SJCRH30 (cell line): ENCODE measurements around the gene SEC14L6. TPM values are rescaled to one million over a fixed set of nuclear protein-coding genes. Genes with fewer than 3 reads are reported as not detected.
"Not testable (repeated sequence)": the region's sequence is repeated elsewhere in the genome, so short reads cannot be mapped to it uniquely, and the experiment has no call there.

Experiments used
- DNase-seq, 2 experiments: peaks; one replicate each; pipeline ENCODE4 v3.0.0-alpha.2; 2015 to 2020
- H3K27ac ChIP-seq: fragments of 250-450 bp; sonication (Bioruptor Pico); 2 replicates; pipeline ENCODE4 v1.5.1; 2020; ENCODE audit warnings: mild to moderate bottlenecking, moderate library complexity
- H3K27me3 ChIP-seq: fragments of 250-450 bp; sonication (Bioruptor Pico); 2 replicates; pipeline ENCODE4 v1.5.1; 2020; ENCODE audit warnings: mild to moderate bottlenecking, moderate library complexity
- H3K36me3 ChIP-seq: fragments of 250-450 bp; sonication (Bioruptor Pico); 2 replicates; pipeline ENCODE4 v1.5.1; 2020; ENCODE audit warnings: mild to moderate bottlenecking, moderate library complexity
- H3K4me1 ChIP-seq: fragments of 250-450 bp; sonication (Bioruptor Pico); 2 replicates; pipeline ENCODE4 v1.5.1; 2020; ENCODE audit warnings: mild to moderate bottlenecking, moderate library complexity
- H3K4me3 ChIP-seq: fragments of 250-450 bp; sonication (Bioruptor Pico); 2 replicates; pipeline ENCODE4 v1.5.1; 2020; ENCODE audit warnings: mild to moderate bottlenecking, moderate library complexity
- H3K9me3 ChIP-seq: fragments of 250-450 bp; sonication (Bioruptor Pico); replicated peaks from 2 replicates; pipeline ENCODE4 v1.5.1; 2020; ENCODE audit warnings: mild to moderate bottlenecking, moderate library complexity
- total RNA-seq: library from RNA; depleted of rRNA; stranded (reverse); fragments of >200 nt; shearing (Covaris generic); gene quantifications from 2 replicates; pipeline ENCODE4 v1.2.3, GENCODE V29; 2014; rRNA removed

The SEC14L6 gene
- total RNA-seq, result not detected in 2 replicates

DNA sequence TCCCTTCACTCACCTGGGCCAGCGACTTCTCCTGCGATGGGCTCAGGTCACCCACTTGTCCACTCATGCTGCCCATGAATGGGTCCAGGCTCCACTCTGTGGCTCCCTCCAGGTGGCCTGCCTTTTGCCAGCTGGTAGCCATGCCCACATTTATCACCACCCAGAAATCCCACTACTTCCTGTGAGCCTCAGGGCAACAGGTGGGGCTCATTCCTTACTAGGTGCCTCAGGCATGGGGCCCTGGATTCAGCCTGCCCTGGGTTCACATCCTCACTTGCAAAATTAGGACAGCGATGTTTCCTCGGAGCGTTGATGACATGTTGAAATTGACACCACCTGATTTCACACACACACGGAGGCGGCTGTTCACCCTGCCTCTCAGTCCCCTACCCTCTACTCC lies at the start of gene SEC14L6:
SEC14L6 (minus strand) TSS at position 126 of the 400 bp plus-strand sequence; CDS start at position 67, 59 bp downstream.
- Histone ChIP-seq H3K36me3 (no peaks in the 10 kb centered on the region), H3K27ac (no peak within 1 kb of the TSS), H3K4me1 (no peaks in the 10 kb centered on the region), H3K9me3 (no peaks in the 10 kb centered on the region), H3K27me3 (no peaks in the 10 kb centered on the region), H3K4me3 (no peak within 1 kb of the TSS)
- peak in 1 of 2 experiments; percentile 9 for DNase-seq

DNA sequence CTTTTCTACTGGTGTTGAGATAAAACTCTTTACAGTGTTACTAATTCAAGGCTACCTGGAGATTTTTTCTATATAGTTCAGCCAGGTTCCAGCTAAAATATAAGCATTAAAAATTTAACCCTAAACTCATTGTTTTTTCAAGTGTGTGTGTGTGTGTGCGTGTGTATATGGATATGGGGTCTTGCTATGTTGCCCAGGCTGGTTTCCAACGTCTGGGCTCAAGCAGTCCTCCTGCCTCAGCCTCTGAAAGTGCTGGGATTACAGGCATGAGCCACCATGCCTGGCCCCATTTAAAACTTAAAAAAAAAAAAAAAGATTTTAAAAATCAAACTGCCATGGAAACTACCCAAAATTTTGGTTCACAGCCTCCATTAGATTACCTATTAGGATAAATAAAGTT lies 49.7 kb upstream of the SEC14L6 start:
- no peak overlapping the region for H3K27ac ChIP-seq
- H3K4me3 ChIP-seq, result no peak overlapping the region
- no peaks in the 10 kb centered on the region for H3K36me3 ChIP-seq
- no peak for DNase-seq
- no peaks in the 10 kb centered on the region for H3K27me3 ChIP-seq
- no peaks in the 10 kb centered on the region for H3K4me1 ChIP-seq
- H3K9me3 ChIP-seq, result no peaks in the 10 kb centered on the region

- H3K4me3 ChIP-seq, H3K36me3 ChIP-seq, H3K27ac ChIP-seq, H3K27me3 ChIP-seq, DNase-seq, H3K9me3 ChIP-seq, H3K4me1 ChIP-seq: not testable (repeated sequence)
Observed at GRCh38 chr22:30592360-30592713, 45.8 kb upstream of the SEC14L6 start.

DNA sequence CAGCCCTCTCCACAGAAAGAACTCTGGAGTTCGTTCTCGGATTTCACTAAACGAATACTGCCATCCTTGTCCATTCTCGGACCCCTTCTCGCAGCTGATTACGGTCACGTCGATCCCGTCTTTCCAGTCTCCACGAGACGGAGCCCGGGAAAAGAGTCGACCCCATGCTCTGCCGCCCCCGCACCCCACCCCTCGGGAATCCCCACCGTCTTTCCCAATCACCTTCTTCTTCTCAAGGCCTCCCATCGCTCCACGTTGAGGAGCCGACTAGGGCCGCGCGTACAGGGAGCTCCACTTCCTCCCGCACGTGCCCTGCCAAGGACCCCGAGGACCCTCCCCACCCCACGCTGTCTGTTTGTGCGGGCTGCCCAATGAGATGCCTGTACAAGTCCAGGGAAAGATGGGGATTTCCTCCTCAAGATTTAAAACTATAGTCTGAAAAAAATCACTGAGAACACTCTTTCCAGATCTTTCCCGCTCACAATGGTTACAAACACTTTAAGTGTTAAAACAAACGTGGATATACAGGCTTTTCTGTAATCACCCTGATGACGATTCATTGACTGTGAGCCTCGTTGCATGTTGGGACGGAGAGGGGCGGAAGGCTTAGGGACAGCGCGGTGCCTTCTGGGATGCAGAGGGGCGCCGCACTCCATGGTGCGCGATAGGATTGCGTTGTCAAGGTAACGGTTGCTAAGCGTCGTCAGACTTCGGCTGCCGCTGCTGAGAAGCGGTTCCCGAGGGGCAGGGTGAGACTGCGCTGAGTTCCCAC lies 45.2 kb upstream of the SEC14L6 start, which contains the start of gene PES1:
PES1 (minus strand) TSS at position 323 of the 772 bp plus-strand sequence; CDS start at position 246, 77 bp downstream.
- Histone ChIP-seq H3K27me3 (no peaks in the 10 kb centered on the region), H3K9me3 (no peaks in the 10 kb centered on the region), H3K36me3 (peaks cover 11% of the 10 kb centered on the region), H3K4me1 (peaks cover 4% of the 10 kb centered on the region; the same call in 1 of the 2 replicates), H3K4me3 (peak within 1 kb of the TSS; percentile 74), H3K27ac (peak within 1 kb of the TSS; percentile 96)
- DNase-seq, result peak; percentile 96 to 98

- H3K27ac ChIP-seq, result peak overlapping the region; percentile 96
- DNase-seq, result peak in 1 of 2 experiments; percentile 5
- H3K9me3 ChIP-seq, result no peaks in the 10 kb centered on the region
- H3K4me3 ChIP-seq, result peak overlapping the region; percentile 74
- peaks cover 17% of the 10 kb centered on the region for H3K36me3 ChIP-seq
- H3K27me3 ChIP-seq, result no peaks in the 10 kb centered on the region
- peaks cover 4% of the 10 kb centered on the region; the same call in 1 of the 2 replicates for H3K4me1 ChIP-seq
Observed at GRCh38 chr22:30591191-30591587, 44.6 kb upstream of the SEC14L6 start.

DNA sequence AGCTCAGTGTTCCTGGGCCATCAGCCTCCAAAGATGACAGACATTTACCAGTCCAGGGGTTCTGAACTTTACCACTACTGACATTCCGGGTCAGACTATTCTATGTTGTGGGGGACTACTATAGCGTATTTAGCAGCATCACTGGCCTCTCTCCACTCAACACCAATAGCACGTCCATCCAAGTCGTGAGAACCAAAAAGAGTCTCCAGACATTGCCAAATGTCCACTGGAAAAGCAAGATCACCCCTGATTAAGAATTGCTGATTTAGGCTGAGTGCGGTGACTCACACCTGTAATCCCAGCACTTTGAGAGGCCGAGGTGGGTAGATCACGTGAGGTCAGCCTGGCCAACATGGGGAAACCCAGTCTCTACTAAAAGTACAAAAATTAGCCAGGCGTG lies 39.9 kb upstream of the SEC14L6 start:
- DNase-seq, result no peak
- peaks cover 4% of the 10 kb centered on the region; the same call in 1 of the 2 replicates for H3K4me1 ChIP-seq
- H3K4me3 ChIP-seq, result no peak overlapping the region
- H3K9me3 ChIP-seq, result no peaks in the 10 kb centered on the region
- H3K27ac ChIP-seq, result no peak overlapping the region
- H3K36me3 ChIP-seq, result peaks cover 21% of the 10 kb centered on the region
- H3K27me3 ChIP-seq, result no peaks in the 10 kb centered on the region

DNA sequence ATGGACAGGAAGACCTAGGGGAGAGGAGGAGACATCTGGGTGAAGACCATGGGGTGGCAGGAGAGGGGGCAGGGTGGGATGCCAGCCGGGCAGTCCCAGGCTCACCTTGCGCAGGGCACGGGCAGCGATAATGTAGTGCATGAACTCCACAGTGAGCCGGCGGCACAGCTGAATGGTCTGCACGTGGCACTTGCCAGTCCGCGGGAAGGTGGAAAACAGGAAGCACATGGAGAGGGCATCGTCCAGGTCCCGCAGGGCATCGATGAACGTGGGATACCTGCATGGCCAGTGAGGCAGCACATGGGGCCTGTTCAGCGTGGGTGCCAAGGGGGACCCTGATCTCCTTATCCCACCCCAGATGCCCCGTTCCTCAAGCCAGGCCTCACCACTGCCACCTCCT lies 37.9 kb upstream of the SEC14L6 start:
- no peak overlapping the region for H3K27ac ChIP-seq
- H3K27me3 ChIP-seq, result no peaks in the 10 kb centered on the region
- no peaks in the 10 kb centered on the region for H3K9me3 ChIP-seq
- H3K4me3 ChIP-seq, result no peak overlapping the region
- no peaks in the 10 kb centered on the region for H3K4me1 ChIP-seq
- no peak for DNase-seq
- H3K36me3 ChIP-seq, result peaks cover 30% of the 10 kb centered on the region

DNA sequence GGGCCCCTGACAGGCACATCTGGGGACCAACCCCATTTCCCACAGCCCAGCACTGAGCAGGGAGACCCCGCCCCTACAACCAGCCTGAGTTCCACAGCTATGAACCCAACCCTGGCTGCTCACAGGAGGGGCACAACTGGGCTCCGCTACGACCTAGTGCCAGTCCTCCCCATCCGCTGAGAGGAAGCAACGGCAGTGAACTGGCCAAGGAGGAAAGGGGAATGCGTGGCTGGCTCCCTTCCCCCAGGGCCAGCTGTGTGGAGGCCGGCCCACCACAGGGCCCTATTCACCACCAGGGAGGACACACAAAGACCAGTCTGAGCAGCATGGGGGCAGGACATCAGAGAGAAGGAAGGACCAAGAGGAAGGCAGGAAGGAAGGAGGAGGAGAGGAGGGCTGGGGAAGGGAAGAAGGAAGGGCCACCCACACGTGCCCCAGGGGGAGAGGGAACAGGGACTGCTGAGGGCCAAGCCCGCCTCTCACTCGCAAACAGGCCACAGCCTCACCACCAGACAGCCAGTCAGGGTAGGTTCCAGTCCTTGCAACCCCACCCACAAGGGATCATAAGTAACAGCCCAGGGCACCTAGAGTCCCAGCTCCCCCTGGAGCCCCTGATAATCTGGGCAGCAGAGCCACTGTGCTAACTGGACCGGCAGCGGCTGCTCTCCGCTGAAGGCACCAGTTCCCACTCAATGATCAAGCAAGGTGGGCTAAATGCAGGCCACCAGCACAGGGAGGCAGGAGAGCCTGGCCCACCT lies 36.4 kb upstream of the SEC14L6 start:
- DNase-seq, result no peak

DNA sequence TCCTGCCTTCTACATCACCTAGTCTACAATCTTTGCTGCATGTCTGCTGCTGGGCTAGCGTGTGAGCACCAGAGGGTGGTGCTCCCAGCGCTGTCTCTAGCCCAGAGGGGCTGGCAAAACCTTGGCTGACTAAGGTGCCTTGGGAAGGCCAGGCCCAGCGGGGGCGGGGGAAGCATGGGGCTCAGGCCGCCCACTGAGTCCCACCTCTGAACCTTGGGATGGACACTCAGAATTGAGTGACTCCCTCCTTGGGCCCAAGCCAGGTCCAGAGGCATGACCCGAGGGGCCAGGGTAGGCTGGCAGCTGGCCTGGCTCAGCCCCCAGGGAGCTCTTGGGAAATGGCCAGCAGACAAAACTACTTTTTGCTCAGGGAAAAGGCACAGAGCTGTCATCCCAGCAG lies 35.5 kb upstream of the SEC14L6 start:
- Histone ChIP-seq H3K27me3 (no peaks in the 10 kb centered on the region), H3K4me1 (no peaks in the 10 kb centered on the region), H3K36me3 (peaks cover 27% of the 10 kb centered on the region; the same call in 1 of the 2 replicates), H3K4me3 (no peak overlapping the region), H3K27ac (no peak overlapping the region), H3K9me3 (no peaks in the 10 kb centered on the region)
- no peak for DNase-seq

More for the DNA sequence above, 36.4 kb upstream of the SEC14L6 start:
- Histone ChIP-seq H3K36me3 (peaks cover 28% of the 10 kb centered on the region), H3K27ac (no peak overlapping the region), H3K9me3 (no peaks in the 10 kb centered on the region), H3K4me1 (no peaks in the 10 kb centered on the region), H3K27me3 (no peaks in the 10 kb centered on the region), H3K4me3 (no peak overlapping the region)

DNA sequence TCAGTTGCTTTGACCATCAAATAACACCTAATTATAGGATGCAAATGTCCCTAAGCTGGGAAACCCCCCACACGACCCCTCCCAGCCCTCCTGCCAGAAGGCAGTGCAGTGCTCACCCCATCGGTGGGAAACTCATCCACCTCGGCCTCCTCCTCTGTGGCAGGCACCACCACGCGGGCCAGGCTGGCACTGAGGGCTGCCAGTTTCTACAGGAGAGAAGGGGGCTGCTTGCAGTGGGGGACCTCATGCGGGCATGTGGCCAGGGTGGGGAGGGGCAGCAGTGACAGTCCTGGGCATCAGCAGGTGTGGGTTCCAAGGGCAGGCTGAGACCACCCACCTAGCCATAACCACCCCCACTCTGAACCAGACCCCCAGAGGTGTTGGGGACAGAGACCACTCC lies 34.4 kb upstream of the SEC14L6 start:
- no peak for DNase-seq
- H3K36me3 ChIP-seq, result peaks cover 20% of the 10 kb centered on the region; the same call in 1 of the 2 replicates
- no peaks in the 10 kb centered on the region for H3K27me3 ChIP-seq
- H3K27ac ChIP-seq, result no peak overlapping the region
- H3K4me3 ChIP-seq, result no peak overlapping the region
- no peaks in the 10 kb centered on the region for H3K4me1 ChIP-seq
- H3K9me3 ChIP-seq, result no peaks in the 10 kb centered on the region

- Histone ChIP-seq H3K4me3 (no peak overlapping the region), H3K27ac (no peak overlapping the region), H3K4me1 (no peaks in the 10 kb centered on the region), H3K27me3 (no peaks in the 10 kb centered on the region), H3K36me3 (peaks cover 19% of the 10 kb centered on the region; the same call in 1 of the 2 replicates), H3K9me3 (no peaks in the 10 kb centered on the region)
- DNase-seq, result no peak
Observed at GRCh38 chr22:30578481-30578880, 31.9 kb upstream of the SEC14L6 start.

- H3K36me3 ChIP-seq, result peaks cover 18% of the 10 kb centered on the region; the same call in 1 of the 2 replicates
- no peak for DNase-seq
- no peaks in the 10 kb centered on the region for H3K27me3 ChIP-seq
- H3K9me3 ChIP-seq, result no peaks in the 10 kb centered on the region
- no peak overlapping the region for H3K27ac ChIP-seq
- H3K4me1 ChIP-seq, result no peaks in the 10 kb centered on the region
- no peak overlapping the region for H3K4me3 ChIP-seq
Observed at GRCh38 chr22:30575859-30576258, 29.3 kb upstream of the SEC14L6 start.

DNA sequence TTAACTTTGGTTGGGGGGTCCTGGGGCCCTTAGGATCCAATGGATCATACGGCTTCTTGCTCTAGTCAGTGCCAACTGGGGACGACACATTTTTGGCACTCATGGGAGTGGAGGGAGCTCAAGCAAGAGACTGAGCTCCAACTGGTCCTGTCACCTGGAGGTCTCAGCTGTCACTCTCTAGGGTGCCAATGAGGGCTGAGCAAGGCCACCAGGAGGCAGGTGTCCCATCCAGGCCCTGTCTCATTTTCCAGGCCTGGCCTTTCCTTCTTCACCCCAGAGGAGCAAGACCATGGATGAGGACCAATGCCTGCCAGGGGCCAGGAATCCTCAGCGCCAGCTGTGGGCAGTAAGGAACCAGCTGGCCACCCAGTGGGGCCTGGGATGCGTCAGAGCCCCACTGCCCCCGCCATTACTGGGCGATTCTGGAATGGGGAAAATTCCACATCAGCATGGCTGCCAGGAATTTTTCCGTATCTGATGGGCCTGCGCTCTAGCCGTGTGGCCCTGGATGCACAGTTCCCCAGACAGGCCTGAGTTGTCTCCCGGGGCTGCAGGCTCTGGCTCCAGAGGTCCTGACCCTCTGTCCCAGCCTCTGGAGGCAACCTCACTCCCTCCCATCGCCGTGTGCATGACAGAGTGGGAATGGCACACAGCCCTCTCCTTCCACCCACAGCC lies 28.6 kb upstream of the SEC14L6 start:
- H3K27me3 ChIP-seq, result no peaks in the 10 kb centered on the region
- DNase-seq, result no peak
- no peaks in the 10 kb centered on the region for H3K4me1 ChIP-seq
- no peak overlapping the region for H3K4me3 ChIP-seq
- H3K36me3 ChIP-seq, result peaks cover 15% of the 10 kb centered on the region; the same call in 1 of the 2 replicates
- H3K27ac ChIP-seq, result no peak overlapping the region
- H3K9me3 ChIP-seq, result no peaks in the 10 kb centered on the region

DNA sequence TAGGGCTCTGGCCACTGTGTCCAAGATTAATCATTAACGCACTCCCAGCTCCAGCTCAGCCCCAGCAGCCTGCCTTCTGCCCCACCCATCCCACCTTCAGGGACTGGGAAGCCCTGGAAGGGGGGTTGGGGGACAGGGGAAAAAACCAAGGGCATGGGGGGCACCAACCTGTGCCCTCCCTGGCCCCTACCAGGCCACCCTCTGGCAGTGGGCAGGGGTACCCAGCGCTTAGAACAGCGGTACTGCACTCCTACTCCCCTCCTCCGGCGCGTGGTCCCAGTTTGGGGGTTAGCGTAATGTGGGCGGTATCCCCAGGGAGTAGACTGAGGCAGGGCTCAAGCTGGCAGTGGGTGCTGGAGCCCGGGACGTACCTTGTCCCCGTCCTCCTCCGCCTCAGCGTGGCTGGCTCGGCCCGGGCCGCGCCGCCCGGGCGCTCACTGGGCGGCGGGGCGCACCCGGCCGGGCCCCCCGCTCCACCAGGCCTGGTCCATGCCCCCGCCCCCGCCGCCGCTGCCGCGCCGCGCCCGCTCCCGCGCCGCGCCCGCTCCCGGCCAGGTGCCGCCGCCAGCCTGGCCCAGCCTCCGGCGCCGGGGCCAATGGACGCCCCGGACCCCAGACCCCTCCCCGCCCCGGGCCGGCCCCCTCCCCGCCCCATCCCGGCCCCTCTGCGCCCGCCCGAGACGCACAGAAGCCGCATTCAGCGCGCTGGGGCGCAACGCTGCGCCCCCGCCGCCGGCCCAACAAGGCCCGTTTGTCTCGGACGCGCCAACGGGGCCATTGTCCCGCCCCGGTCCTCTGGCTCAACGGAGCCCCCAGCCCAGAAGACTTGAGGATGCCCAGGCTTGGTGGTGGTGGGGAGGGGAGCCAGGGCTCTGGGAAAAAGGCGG lies 27.8 kb upstream of the SEC14L6 start, which contains the start of gene GAL3ST1:
GAL3ST1 (minus strand) TSS at position 571 of the 887 bp plus-strand sequence. CDS start 17,273 bp downstream, outside the sequence.
- Histone ChIP-seq H3K4me1 (no peaks in the 10 kb centered on the region), H3K4me3 (no peak within 1 kb of the TSS), H3K9me3 (no peaks in the 10 kb centered on the region), H3K27me3 (no peaks in the 10 kb centered on the region), H3K36me3 (peaks cover 9% of the 10 kb centered on the region; the same call in 1 of the 2 replicates), H3K27ac (no peak within 1 kb of the TSS)
- DNase-seq, result no peak
